NT2/D1 (cell line): ENCODE data around the gene RAB27B.
"Not testable (repeated sequence)": the region's sequence is repeated elsewhere in the genome, so short reads cannot be mapped to it uniquely, and the experiment has no call there.

ENCODE experiments used
- YY1 ChIP-seq: IDR thresholded peaks from 2 replicates; pipeline ENCODE4 v1.6.1; 2011; ENCODE audit not compliant: insufficient read length, insufficient read depth
- ZNF274 ChIP-seq: IDR thresholded peaks from 2 replicates; pipeline ENCODE4 v1.6.1; 2011; ENCODE audit warnings: mild to moderate bottlenecking, low read depth, low read length

GRCh38 chr18:54820785-54821275 is 7.4 kb upstream of the RAB27B start:
- TF ChIP-seq YY1, ZNF274: not testable (repeated sequence)
